Thyroid gland (tissue), 4 donors: Measurements from ENCODE around the gene NDUFA3.

Source experiments
- POLR2A ChIP-seq, 2 donors: fragments of 450-650 bp; IDR thresholded peaks; one replicate each; pipeline ENCODE4 v1.6.1; 2017; ENCODE audit warnings: antibody characterized with exemption in 2 of 2, mild to moderate bottlenecking in 2 of 2, moderate library complexity in 1 of 2
- TF ChIP-seq, protein P1 (sequence below), 6 experiments: fragments of 200-600 bp in 3 of 6; fragments of 450-650 bp in 3 of 6; sonication (generic) in 3 of 6; IDR thresholded peaks; one replicate each; pipeline ENCODE4 v1.5.1; 2016 to 2019; ENCODE audit warnings: antibody characterized with exemption in 6 of 6, mild to moderate bottlenecking in 2 of 6, inconsistent platforms in 1 of 6, moderate library complexity in 1 of 6

DNA sequence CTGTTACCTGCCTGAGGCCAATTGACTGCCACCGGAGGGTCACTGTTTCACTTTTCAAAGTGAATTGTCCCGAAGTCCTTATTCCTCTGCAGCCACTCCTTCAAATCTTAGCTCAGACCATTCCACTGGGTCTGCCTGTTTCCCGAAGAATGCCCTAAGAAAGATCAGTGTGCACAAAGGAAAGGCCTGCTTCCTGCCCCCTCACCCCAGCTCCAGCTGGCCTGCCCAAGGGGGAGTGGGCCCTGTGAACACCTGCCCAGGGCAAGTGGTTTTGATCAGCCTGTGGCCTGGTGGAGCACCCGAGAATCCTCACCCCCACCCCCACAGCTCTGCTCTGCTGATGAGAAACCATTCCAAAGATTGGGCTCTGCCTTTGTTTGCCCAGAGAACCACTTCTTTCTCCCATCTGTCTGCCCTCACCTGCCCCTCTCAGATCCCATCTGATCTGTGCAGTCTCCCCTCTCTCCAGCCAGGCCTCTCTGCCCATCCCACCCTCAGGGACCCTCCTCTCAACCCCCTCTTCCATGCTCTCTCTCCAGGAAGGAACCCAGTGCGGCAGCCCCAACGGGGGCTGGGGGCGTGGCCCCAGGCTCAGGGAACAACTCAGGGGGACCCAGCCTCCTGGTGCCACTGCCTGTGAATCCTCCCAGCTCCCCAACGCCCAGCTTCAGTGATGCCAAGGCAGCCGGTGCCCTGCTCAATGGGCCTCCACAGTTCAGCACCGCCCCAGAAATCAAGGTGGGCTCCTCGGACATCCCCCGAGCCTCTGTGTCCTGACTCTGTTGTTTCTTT, 46.6 kb downstream of the NDUFA3 start:
- TF ChIP-seq, protein P1, sequence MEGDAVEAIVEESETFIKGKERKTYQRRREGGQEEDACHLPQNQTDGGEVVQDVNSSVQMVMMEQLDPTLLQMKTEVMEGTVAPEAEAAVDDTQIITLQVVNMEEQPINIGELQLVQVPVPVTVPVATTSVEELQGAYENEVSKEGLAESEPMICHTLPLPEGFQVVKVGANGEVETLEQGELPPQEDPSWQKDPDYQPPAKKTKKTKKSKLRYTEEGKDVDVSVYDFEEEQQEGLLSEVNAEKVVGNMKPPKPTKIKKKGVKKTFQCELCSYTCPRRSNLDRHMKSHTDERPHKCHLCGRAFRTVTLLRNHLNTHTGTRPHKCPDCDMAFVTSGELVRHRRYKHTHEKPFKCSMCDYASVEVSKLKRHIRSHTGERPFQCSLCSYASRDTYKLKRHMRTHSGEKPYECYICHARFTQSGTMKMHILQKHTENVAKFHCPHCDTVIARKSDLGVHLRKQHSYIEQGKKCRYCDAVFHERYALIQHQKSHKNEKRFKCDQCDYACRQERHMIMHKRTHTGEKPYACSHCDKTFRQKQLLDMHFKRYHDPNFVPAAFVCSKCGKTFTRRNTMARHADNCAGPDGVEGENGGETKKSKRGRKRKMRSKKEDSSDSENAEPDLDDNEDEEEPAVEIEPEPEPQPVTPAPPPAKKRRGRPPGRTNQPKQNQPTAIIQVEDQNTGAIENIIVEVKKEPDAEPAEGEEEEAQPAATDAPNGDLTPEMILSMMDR (IDR thresholded peaks at IDR 0.05), result no peak
- TF ChIP-seq POLR2A (IDR thresholded peaks at IDR 0.05), result no peak
